Sigmoid colon (tissue), 4 donors: Measurements from ENCODE around the gene FAM229B.

Source experiments
- EP300 ChIP-seq, 4 donors: sonication (generic); formaldehyde crosslinking; IDR thresholded peaks; one replicate each; pipeline ENCODE4 v1.6.1; 2017; ENCODE audit warnings: antibody characterized with exemption in 4 of 4
- POLR2A ChIP-seq, 2 donors: fragments of 450-650 bp; IDR thresholded peaks; one replicate each; pipeline ENCODE4 v1.6.1; 2016; ENCODE audit warnings: antibody characterized with exemption in 2 of 2, mild to moderate bottlenecking in 2 of 2, moderate library complexity in 2 of 2
- POLR2AphosphoS5 ChIP-seq, 4 donors: sonication (generic); formaldehyde crosslinking; IDR thresholded peaks; one replicate each; pipeline ENCODE4 v1.6.1; 2017; ENCODE audit warnings: antibody characterized with exemption in 4 of 4
- TF ChIP-seq, protein P1 (sequence below), 4 experiments: fragments of 450-650 bp in 3 of 4; fragments of 200-600 bp in 1 of 4; IDR thresholded peaks; one replicate each; pipeline ENCODE4 v1.5.1; 2016 to 2019; ENCODE audit warnings: antibody characterized with exemption in 4 of 4, mild to moderate bottlenecking in 3 of 4, moderate library complexity in 2 of 4

DNA sequence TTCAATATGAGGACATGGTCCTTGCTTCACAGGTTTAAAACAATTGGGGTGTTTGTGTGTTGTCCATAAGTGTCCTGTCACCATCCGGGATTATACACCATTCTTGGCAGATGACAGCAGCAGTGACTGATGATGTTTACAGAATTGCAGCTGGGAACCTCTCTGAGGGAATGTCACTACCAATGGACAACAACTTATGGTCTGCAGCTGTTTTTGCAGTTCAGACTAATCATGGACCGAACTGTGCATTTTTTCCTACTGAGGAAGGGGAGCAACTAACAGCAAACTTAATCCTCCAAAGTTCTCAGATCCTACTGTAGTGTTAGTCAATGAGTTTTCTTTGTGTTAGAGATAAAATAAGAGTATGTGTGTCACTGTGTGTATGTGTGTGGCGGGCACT lies 26.0 kb downstream of the FAM229B start:
- TF ChIP-seq, protein P1, sequence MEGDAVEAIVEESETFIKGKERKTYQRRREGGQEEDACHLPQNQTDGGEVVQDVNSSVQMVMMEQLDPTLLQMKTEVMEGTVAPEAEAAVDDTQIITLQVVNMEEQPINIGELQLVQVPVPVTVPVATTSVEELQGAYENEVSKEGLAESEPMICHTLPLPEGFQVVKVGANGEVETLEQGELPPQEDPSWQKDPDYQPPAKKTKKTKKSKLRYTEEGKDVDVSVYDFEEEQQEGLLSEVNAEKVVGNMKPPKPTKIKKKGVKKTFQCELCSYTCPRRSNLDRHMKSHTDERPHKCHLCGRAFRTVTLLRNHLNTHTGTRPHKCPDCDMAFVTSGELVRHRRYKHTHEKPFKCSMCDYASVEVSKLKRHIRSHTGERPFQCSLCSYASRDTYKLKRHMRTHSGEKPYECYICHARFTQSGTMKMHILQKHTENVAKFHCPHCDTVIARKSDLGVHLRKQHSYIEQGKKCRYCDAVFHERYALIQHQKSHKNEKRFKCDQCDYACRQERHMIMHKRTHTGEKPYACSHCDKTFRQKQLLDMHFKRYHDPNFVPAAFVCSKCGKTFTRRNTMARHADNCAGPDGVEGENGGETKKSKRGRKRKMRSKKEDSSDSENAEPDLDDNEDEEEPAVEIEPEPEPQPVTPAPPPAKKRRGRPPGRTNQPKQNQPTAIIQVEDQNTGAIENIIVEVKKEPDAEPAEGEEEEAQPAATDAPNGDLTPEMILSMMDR (IDR thresholded peaks at IDR 0.05), result no peak
- TF ChIP-seq EP300 (IDR thresholded peaks at IDR 0.05), result no peak
- no peak for TF ChIP-seq POLR2AphosphoS5 (IDR thresholded peaks at IDR 0.05)
- TF ChIP-seq POLR2A (IDR thresholded peaks at IDR 0.05), result no peak
